ENCODE results near the gene KIRREL3.
"Not testable (repeated sequence)": the region's sequence is repeated elsewhere in the genome, so short reads cannot be mapped to it uniquely, and the experiment has no call there.

KIRREL3 gene

DNA sequence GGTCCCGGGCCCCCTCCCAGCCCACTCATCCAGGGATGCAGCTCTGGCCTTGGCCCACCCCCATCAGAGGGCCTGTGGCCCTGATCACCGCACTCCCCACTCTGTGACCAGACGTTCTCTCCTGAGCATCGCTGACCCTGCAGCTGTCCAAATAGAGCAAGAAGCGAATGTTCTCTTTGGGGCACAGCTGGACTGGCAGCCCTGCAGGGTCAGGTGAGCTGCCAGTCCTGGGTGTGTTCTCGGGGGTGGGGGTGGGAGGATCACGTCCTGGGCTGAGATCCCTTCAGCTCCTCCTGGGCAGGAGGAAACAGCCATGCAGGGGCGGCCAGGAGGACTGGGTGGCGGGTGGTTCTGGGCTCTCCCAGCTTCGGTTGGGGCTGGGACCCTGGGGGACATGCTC lies 618.6 kb downstream of the KIRREL3 start:
- DNase-seq (ENCODE audit: low spot score) = not testable (repeated sequence)

DNA sequence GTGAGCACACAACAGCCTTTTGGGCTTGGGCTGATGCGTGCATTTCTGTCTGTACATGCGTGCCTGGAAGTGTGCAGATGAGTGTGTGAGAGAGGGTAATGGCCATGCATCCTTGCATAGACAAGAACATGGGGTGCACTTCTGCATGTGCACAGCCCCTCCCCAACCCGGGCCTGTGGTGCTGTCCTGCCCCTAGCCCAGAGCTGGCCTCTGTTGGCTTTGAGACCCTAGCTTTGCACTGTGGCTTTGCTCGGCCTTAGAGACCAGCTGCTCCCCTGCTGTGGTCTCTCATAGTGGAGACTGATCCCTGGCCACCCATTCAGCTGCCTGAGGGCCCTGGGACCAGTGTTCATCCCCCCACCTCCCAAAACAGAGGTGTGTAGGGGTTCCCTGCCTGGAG lies 619.7 kb downstream of the KIRREL3 start:
- DNase-seq (ENCODE audit: low spot score) = no peak

GRCh38 chr11:126378763-126379162 lies 621.8 kb downstream of the KIRREL3 start:
- no peak for DNase-seq (ENCODE audit: low spot score)

GRCh38 chr11:126375726-126376125 lies 624.8 kb downstream of the KIRREL3 start:
- DNase-seq (ENCODE audit: low spot score) = no peak

- DNase-seq (ENCODE audit: low spot score) = not testable (repeated sequence)
These were observed 625.8 kb downstream of the KIRREL3 start for GRCh38 chr11:126374562-126375300.

DNA sequence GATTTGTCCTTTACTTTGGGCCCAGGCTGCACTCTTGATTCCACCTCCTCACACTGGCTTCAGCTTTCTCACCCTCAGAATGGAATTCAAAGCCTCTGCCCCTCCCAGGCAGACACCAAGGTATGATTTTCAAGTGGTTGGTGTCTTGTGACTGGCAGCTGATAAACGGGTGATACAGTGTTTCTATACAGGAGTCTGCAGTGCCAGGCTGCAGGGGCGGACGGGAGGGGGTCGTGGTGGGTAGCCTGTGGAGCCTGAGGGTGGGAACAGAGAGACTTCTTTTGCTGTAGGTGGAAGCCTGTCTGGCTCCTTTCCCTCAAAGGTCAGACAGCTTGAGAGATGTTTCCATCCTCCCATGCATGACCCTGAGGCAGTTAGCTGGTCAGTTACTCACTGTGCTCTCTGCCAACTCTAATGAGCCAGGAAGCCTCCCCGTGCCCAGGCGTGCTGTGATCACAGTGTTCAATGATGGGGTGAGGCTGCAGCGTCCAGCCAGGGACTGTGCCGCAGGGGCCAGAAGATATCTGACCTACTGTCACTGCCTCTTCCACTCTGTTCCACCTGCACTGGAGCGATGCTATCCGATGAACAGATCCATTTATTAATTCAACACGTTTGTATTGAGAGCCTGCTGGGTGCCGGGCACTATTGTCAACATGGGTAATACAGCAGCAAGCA lies 627.0 kb downstream of the KIRREL3 start:
- not testable (repeated sequence) for DNase-seq (ENCODE audit: low spot score)
